A549 (cell line): ENCODE measurements around the gene TMEM120B. TPM values are rescaled to one million over a fixed set of nuclear protein-coding genes. Genes with fewer than 3 reads are reported as not detected.

Experiments
- ATAC-seq, 2 experiments: fragments of 200-7000 bp in 1 of 2; fragments of >200 bp in 1 of 2; cut with Nextera tagmentation in 1 of 2; cut with Tn5 transposase in 1 of 2; 3 replicates each; pipeline versions ENCODE4 v1.8.0 to v1.9.1; 2018 to 2020; ENCODE audit warnings: mild to moderate bottlenecking in 1 of 2, moderate library complexity in 1 of 2
- CTCF ChIA-PET: fragments of 300-600 bp; sonication (Branson Sonifier 250); formaldehyde crosslinking; extraction: SDS; loops from one replicate; lab custom pipeline; 2021; ENCODE audit warnings: antibody characterized with exemption, inconsistent platforms; lab: Yijun Ruan, JAX
- POLR2A ChIA-PET: fragments of 350-600 bp; formaldehyde crosslinking; extraction: SDS; loops from one replicate; lab custom pipeline; 2021; ENCODE audit warnings: antibody characterized with exemption, inconsistent platforms; lab: Yijun Ruan, JAX
- DNase-seq, 2 experiments: peaks; one replicate each; pipeline versions ENCODE4 v3.0.0 to v3.0.0-alpha.2; 2011 to 2016; ENCODE audit warnings: low read depth in 1 of 2, low spot score in 1 of 2
- FAIRE-seq: peaks from 2 replicates; lab custom pipeline; 2011; peaks lifted over from hg19 to GRCh38; lab: Jason Lieb, UNC
- H3K27ac ChIP-seq, 2 experiments: fragments of >200 bp; sonication (Bioruptor Twin); formaldehyde crosslinking; 3 replicates each; pipeline ENCODE4 v1.5.1; 2016 to 2017
- H3K4me1 ChIP-seq: fragments of >200 bp; sonication (Bioruptor Twin); formaldehyde crosslinking; 3 replicates; pipeline ENCODE4 v1.6.1; 2016
- H3K4me2 ChIP-seq: fragments of >200 bp; sonication (Bioruptor Twin); formaldehyde crosslinking; 3 replicates; pipeline ENCODE4 v1.6.1; 2016
- H3K4me3 ChIP-seq: fragments of >200 bp; sonication (Bioruptor Twin); formaldehyde crosslinking; 3 replicates; pipeline ENCODE4 v1.5.1; 2016
- H3K9me3 ChIP-seq: fragments of >200 bp; sonication (Bioruptor Twin); formaldehyde crosslinking; 3 replicates; pipeline ENCODE4 v1.6.1; 2016
- BHLHE40 ChIP-seq: IDR thresholded peaks from 2 replicates; pipeline ENCODE4 v1.6.1; 2012; ENCODE audit warnings: low read depth, low read length, inconsistent platforms
- CBX2 ChIP-seq: fragments of 200-600 bp; sonication (generic); IDR thresholded peaks from 2 replicates; pipeline ENCODE4 v1.6.1; 2016; ENCODE audit warnings: low read depth, mild to moderate bottlenecking, borderline replicate concordance
- CBX8 ChIP-seq: fragments of 200-600 bp; sonication (generic); IDR thresholded peaks from 2 replicates; pipeline ENCODE4 v1.6.1; 2016
- CEBPB ChIP-seq, 2 experiments: fragments of >200 bp in 1 of 2; sonication (Bioruptor Twin) in 1 of 2; formaldehyde crosslinking in 1 of 2; IDR thresholded peaks; 2 replicates each; pipeline ENCODE4 v1.6.1; 2012 to 2016
- CHD2 ChIP-seq: fragments of 150-350 bp; IDR thresholded peaks from 2 replicates; pipeline ENCODE4 v1.6.1; 2014; ENCODE audit warnings: low read length; ENCODE audit not compliant: partially characterized antibody
- CHD4 ChIP-seq: fragments of 200-600 bp; sonication (generic); IDR thresholded peaks from 2 replicates; pipeline ENCODE4 v1.6.1; 2016; ENCODE audit warnings: antibody characterized with exemption, mild to moderate bottlenecking, borderline replicate concordance
- FOSB ChIP-seq: fragments of 250-450 bp; sonication (Bioruptor Pico); IDR thresholded peaks from 2 replicates; pipeline ENCODE4 v1.5.0; 2020; ENCODE audit warnings: mild to moderate bottlenecking, moderate library complexity
- FOSL2 ChIP-seq, 2 experiments: fragments of 450-650 bp in 1 of 2; fragments of >200 bp in 1 of 2; sonication (Bioruptor Twin) in 1 of 2; formaldehyde crosslinking; IDR thresholded peaks; 2 replicates each; pipeline versions ENCODE4 v1.5.0 to v1.6.1; 2016 to 2020; ENCODE audit warnings: mild to moderate bottlenecking in 1 of 2, moderate library complexity in 1 of 2
- GATA3 ChIP-seq: IDR thresholded peaks from 2 replicates; pipeline ENCODE4 v1.6.1; 2012; ENCODE audit warnings: borderline replicate concordance
- HEYL ChIP-seq: fragments of 250-450 bp; sonication (Bioruptor Pico); IDR thresholded peaks from 2 replicates; pipeline ENCODE4 v1.8.0; 2021; ENCODE audit warnings: mild to moderate bottlenecking, moderate library complexity
- HOXB13 ChIP-seq: fragments of 250-450 bp; sonication (Bioruptor Pico); IDR thresholded peaks from 2 replicates; pipeline ENCODE4 v1.5.0; 2020; ENCODE audit warnings: low read depth, mild to moderate bottlenecking, moderate library complexity
- HOXB5 ChIP-seq: fragments of 250-450 bp; sonication (Bioruptor Pico); IDR thresholded peaks from 2 replicates; pipeline ENCODE4 v1.5.0; 2020; ENCODE audit warnings: mild to moderate bottlenecking, moderate library complexity
- JUN ChIP-seq, 2 experiments: fragments of >200 bp; sonication (Bioruptor Twin); formaldehyde crosslinking; IDR thresholded peaks; 2 replicates in 1 of 2; 3 replicates in 1 of 2; pipeline ENCODE4 v1.6.1; 2016 to 2017
- KDM1A ChIP-seq: fragments of 200-600 bp; sonication (generic); IDR thresholded peaks from 2 replicates; pipeline ENCODE4 v1.6.1; 2016; ENCODE audit warnings: low read depth, mild to moderate bottlenecking
- MAFK ChIP-seq: fragments of 450-650 bp; IDR thresholded peaks from 2 replicates; pipeline ENCODE4 v1.6.1; 2014; ENCODE audit not compliant: partially characterized antibody
- MAZ ChIP-seq: fragments of 150-350 bp; IDR thresholded peaks from 2 replicates; pipeline ENCODE4 v1.6.1; 2014; ENCODE audit warnings: antibody characterized with exemption, low read depth, low read length, borderline replicate concordance
- NR3C1 ChIP-seq: fragments of >200 bp; sonication (Bioruptor Twin); formaldehyde crosslinking; IDR thresholded peaks from 3 replicates; pipeline ENCODE4 v1.6.1; 2017
- RAD21 ChIP-seq, 2 experiments: fragments of >200 bp in 1 of 2; sonication (Bioruptor Twin) in 1 of 2; formaldehyde crosslinking in 1 of 2; IDR thresholded peaks in 1 of 2; conservative IDR thresholded peaks in 1 of 2; 2 replicates in 1 of 2; 3 replicates in 1 of 2; pipeline ENCODE4 v1.6.1; 2012 to 2018; ENCODE audit warnings: inconsistent platforms in 1 of 2
- ZC3H11A ChIP-seq: fragments of 450-650 bp; IDR thresholded peaks from 2 replicates; pipeline ENCODE4 v1.6.1; 2014; ENCODE audit warnings: antibody characterized with exemption, mild to moderate bottlenecking
- ZFP36 ChIP-seq: fragments of 450-650 bp; IDR thresholded peaks from 2 replicates; pipeline ENCODE4 v1.6.1; 2014; ENCODE audit warnings: borderline replicate concordance; ENCODE audit not compliant: partially characterized antibody
- ZSCAN20 ChIP-seq: fragments of 250-450 bp; sonication (Bioruptor Pico); IDR thresholded peaks from 2 replicates; pipeline ENCODE4 v1.8.0; 2022; ENCODE audit warnings: mild to moderate bottlenecking, moderate library complexity
- WGBS: methylation state at CpG from one replicate; pipeline ENCODE4 v1.1.6; 2017; ENCODE audit errors: missing lambda C conversion rate; 5-methylcytosine and 5-hydroxymethylcytosine counted together
- polyA plus RNA-seq, 4 experiments: library from polyadenylated mRNA; depleted of rRNA in 3 of 4; stranded (reverse); fragments of >200 nt; fragmentation: RNase III in 1 of 4; extraction: RNeasy Plus Mini Kit Qiagen cat#74134 plus additional on column Dnase treatment in 1 of 4; gene quantifications; 2 replicates in 3 of 4; 3 replicates in 1 of 4; pipeline ENCODE4 v1.2.3, GENCODE V29; 2011 to 2017
- TF ChIP-seq, protein P1 (sequence below): fragments of >200 bp; sonication (Bioruptor Twin); formaldehyde crosslinking; IDR thresholded peaks from 3 replicates; pipeline ENCODE4 v1.6.1; 2016
- TF ChIP-seq, protein P2 (sequence below): fragments of 150-350 bp; IDR thresholded peaks from 2 replicates; pipeline ENCODE4 v1.6.1; 2014; ENCODE audit warnings: low read depth, mild to moderate bottlenecking, low read length
- TF ChIP-seq, protein P3 (sequence below): IDR thresholded peaks from 2 replicates; pipeline ENCODE4 v1.6.1; 2012

Gene TMEM120B
- polyA plus RNA-seq, 2 of the 4 experiments (the other 2 are of a cell fraction), result 10.6 to 13.2 TPM

DNA sequence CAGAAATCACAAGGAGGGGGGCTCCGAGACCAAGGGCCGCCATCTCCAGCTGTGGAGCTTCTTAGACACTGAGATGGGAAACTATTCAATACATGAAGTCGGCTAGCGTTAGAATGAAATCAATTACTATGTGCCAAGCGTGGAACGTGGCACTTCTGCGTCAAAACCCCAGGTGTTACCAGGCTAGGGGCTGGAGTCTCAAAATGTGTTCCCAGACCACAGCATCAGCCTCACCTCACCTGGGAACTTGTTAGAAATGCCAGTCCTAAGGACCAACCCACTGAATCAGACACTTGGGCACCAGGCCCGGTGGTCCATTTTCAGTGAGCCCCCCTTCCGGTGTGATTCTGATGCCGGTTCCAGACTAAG is 86.2 kb downstream of the TMEM120B start:
- no peak for ATAC-seq
- CTCF ChIA-PET, result interaction anchor here (1.2 to 72.2 kb wide), 5 partner anchors 12 to 104 kb away, joined by 3 to 2657 read pairs (median 322); partner anchors contain the start of genes PSMD9, RHOF and SETD1B
- TF ChIP-seq CBX2, result no peak
- TF ChIP-seq NR3C1, result no peak
- TF ChIP-seq MAFK, result no peak
- TF ChIP-seq CBX8, result no peak
- TF ChIP-seq MAZ, result no peak
- TF ChIP-seq ZC3H11A, result no peak
- TF ChIP-seq, protein P1, sequence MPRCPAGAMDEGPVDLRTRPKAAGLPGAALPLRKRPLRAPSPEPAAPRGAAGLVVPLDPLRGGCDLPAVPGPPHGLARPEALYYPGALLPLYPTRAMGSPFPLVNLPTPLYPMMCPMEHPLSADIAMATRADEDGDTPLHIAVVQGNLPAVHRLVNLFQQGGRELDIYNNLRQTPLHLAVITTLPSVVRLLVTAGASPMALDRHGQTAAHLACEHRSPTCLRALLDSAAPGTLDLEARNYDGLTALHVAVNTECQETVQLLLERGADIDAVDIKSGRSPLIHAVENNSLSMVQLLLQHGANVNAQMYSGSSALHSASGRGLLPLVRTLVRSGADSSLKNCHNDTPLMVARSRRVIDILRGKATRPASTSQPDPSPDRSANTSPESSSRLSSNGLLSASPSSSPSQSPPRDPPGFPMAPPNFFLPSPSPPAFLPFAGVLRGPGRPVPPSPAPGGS, result no peak
- TF ChIP-seq ZSCAN20 (CRISPR knock-in tag), result no peak
- TF ChIP-seq GATA3, result no peak
- no peak for TF ChIP-seq KDM1A
- no peak for TF ChIP-seq CHD4
- TF ChIP-seq CHD2, result no peak
- no peak for TF ChIP-seq HOXB13 (CRISPR knock-in tag)
- TF ChIP-seq RAD21 (conservative IDR thresholded peaks at IDR 0.05 in 1 of 2, IDR thresholded peaks at IDR 0.05 in 1 of 2), result no peak
- TF ChIP-seq ZFP36, result no peak
- no peak for TF ChIP-seq HEYL (CRISPR knock-in tag)
- TF ChIP-seq JUN (IDR thresholded peaks at IDR 0.05), result no peak
- TF ChIP-seq FOSL2 (IDR thresholded peaks at IDR 0.05), result no peak
- TF ChIP-seq FOSL2 (CRISPR knock-in tag; IDR thresholded peaks at IDR 0.05), result no peak
- no peak for TF ChIP-seq FOSB (CRISPR knock-in tag)
- TF ChIP-seq, protein P2, sequence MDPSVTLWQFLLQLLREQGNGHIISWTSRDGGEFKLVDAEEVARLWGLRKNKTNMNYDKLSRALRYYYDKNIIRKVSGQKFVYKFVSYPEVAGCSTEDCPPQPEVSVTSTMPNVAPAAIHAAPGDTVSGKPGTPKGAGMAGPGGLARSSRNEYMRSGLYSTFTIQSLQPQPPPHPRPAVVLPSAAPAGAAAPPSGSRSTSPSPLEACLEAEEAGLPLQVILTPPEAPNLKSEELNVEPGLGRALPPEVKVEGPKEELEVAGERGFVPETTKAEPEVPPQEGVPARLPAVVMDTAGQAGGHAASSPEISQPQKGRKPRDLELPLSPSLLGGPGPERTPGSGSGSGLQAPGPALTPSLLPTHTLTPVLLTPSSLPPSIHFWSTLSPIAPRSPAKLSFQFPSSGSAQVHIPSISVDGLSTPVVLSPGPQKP, result no peak
- no peaks in the 10 kb centered on the region for H3K9me3 ChIP-seq
- H3K4me3 ChIP-seq, result peak overlapping the region; percentile 60; the same call in 2 of the 3 replicates
- H3K4me2 ChIP-seq, result peak overlapping the region; percentile 78
- peaks cover 67% of the 10 kb centered on the region for H3K4me1 ChIP-seq
- peak overlapping the region; percentile 100 for H3K27ac ChIP-seq
- no peak for DNase-seq
- 80% methylated on average over 10 of the region's 10 CpGs for WGBS
- no peak for FAIRE-seq
- POLR2A ChIA-PET, result interaction anchor here (3.0 kb wide), 1 partner anchor 90 kb away, joined by 10 read pairs; the partner anchor contains the start of gene PSMD9

GRCh38 chr12:121799156-121799841 is 86.7 kb downstream of the TMEM120B start:
- CTCF ChIA-PET, result interaction anchor here (8.8 to 72.2 kb wide), 4 partner anchors 11 to 104 kb away, joined by 195 to 2657 read pairs (median 1490); partner anchors contain the start of genes PSMD9, RHOF and SETD1B
- H3K4me1 ChIP-seq, result peaks cover 67% of the 10 kb centered on the region
- peak; percentile 76 to 94 for DNase-seq
- H3K4me2 ChIP-seq, result peak overlapping the region; percentile 78
- POLR2A ChIA-PET, result interaction anchor here (1.1 to 3.0 kb wide), 4 partner anchors 11 to 89 kb away, joined by 3 to 10 read pairs (median 4); partner anchors contain the start of gene PSMD9
- FAIRE-seq, result no peak
- peak overlapping the region; percentile 60 for H3K4me3 ChIP-seq
- TF ChIP-seq HOXB5 (CRISPR knock-in tag) (peak; percentile 94), MAZ (peak; percentile 67; the same call in 1 of the 2 replicates), CHD2 (no peak), CEBPB (IDR thresholded peaks at IDR 0.05) (peak in 1 of 2 experiments; percentile 65; a peak in 2 of 4 replicates), BHLHE40 (no peak)
- TF ChIP-seq, protein P3, sequence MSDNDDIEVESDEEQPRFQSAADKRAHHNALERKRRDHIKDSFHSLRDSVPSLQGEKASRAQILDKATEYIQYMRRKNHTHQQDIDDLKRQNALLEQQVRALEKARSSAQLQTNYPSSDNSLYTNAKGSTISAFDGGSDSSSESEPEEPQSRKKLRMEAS, result 0 out of 2 replicates have a peak, but pooled peaks have one; percentile 22
- H3K9me3 ChIP-seq, result no peaks in the 10 kb centered on the region
- ATAC-seq, result peak; percentile 2 to 25; a peak in 3 of 6 replicates
- WGBS, result 23% methylated on average over 18 of the region's 30 CpGs
- peak overlapping the region; percentile 100 for H3K27ac ChIP-seq
